Prostate gland (tissue), 2 donors: ENCODE data around the gene DAZAP1. TPM values are rescaled to one million over a fixed set of nuclear protein-coding genes. Genes with fewer than 3 reads are reported as not detected.

Experiments used
- DNase-seq: peaks from one replicate; pipeline ENCODE4 v3.0.0-alpha.2; 2019; ENCODE audit warnings: low spot score
- H3K27ac ChIP-seq, 2 donors: fragments of 200-600 bp; sonication (generic); 2 replicates each; pipeline ENCODE4 v1.5.1; 2017 to 2019
- H3K27me3 ChIP-seq: fragments of 200-600 bp; sonication (generic); replicated peaks from 2 replicates; pipeline ENCODE4 v1.5.1; 2019; ENCODE audit not compliant: insufficient read depth
- H3K36me3 ChIP-seq, 2 donors: fragments of 200-600 bp; sonication (generic); 1 replicate in 1 of 2; 2 replicates in 1 of 2; pipeline versions ENCODE4 v1.5.1 to v1.8.1; 2017 to 2019
- H3K4me1 ChIP-seq: fragments of 200-600 bp; sonication (generic); replicated peaks from 2 replicates; pipeline ENCODE4 v1.5.1; 2019
- H3K4me3 ChIP-seq, 2 donors: fragments of 200-600 bp; sonication (generic); 2 replicates each; pipeline ENCODE4 v1.5.1; 2017 to 2019
- H3K9me3 ChIP-seq: fragments of 200-600 bp; sonication (generic); 2 replicates; pipeline ENCODE4 v1.5.1; 2017
- CTCF ChIP-seq, 4 experiments: fragments of 200-600 bp in 2 of 4; fragments of 450-650 bp in 2 of 4; sonication (generic) in 2 of 4; IDR thresholded peaks; 1 replicate in 3 of 4; 2 replicates in 1 of 4; pipeline ENCODE4 v1.5.1; 2016 to 2019; ENCODE audit warnings: antibody characterized with exemption in 4 of 4, mild to moderate bottlenecking in 2 of 4, moderate library complexity in 2 of 4
- POLR2A ChIP-seq: fragments of 450-650 bp; IDR thresholded peaks from one replicate; pipeline ENCODE4 v1.6.1; 2016; ENCODE audit warnings: antibody characterized with exemption, mild to moderate bottlenecking
- POLR2AphosphoS5 ChIP-seq: sonication (generic); formaldehyde crosslinking; IDR thresholded peaks from one replicate; pipeline ENCODE4 v1.6.1; 2017; ENCODE audit warnings: antibody characterized with exemption
- WGBS: methylation state at CpG from one replicate; pipeline ENCODE4 v1.1.5; 2018; 5-methylcytosine and 5-hydroxymethylcytosine counted together
- intact Hi-C: fragments of 100-400 bp; cut with DNase I; formaldehyde crosslinking; loops from one replicate; pipeline ENCODE4 v1.14.2; 2022
- total RNA-seq, 2 donors: library from RNA; depleted of rRNA; stranded (reverse); fragments of >200 nt; gene quantifications; one replicate each; pipeline ENCODE4 v1.1.0, GENCODE V29; 2016

The DAZAP1 gene
- total RNA-seq, 2 donors from 2014 or later: 58.6 to 74.1 TPM

- peaks cover 62% of the 10 kb centered on the region for H3K27me3 ChIP-seq
- intact Hi-C loops: no loop called here
- no peaks in the 10 kb centered on the region for H3K9me3 ChIP-seq
- H3K4me3 ChIP-seq: no peak overlapping the region
- WGBS: 27% methylated on average over 31 of the region's 39 CpGs
- H3K4me1 ChIP-seq: peaks cover 4% of the 10 kb centered on the region
- H3K36me3 ChIP-seq: no peaks in the 10 kb centered on the region
- no peak for TF ChIP-seq POLR2A
- TF ChIP-seq CTCF (IDR thresholded peaks at IDR 0.05): no peak
- no peak for TF ChIP-seq POLR2AphosphoS5
- DNase-seq: no peak
- H3K27ac ChIP-seq: no peak overlapping the region
Observed at GRCh38 chr19:1451916-1452801, 44.8 kb downstream of the DAZAP1 start.

GRCh38 chr19:1452802-1453524 is 45.6 kb downstream of the DAZAP1 start:
- DNase-seq: no peak
- TF ChIP-seq CTCF (IDR thresholded peaks at IDR 0.05): no peak
- TF ChIP-seq POLR2AphosphoS5: no peak
- TF ChIP-seq POLR2A: no peak
- 60% methylated on average over 21 of the region's 30 CpGs for WGBS
- no peak overlapping the region for H3K27ac ChIP-seq
- intact Hi-C loops: no loop called here
- H3K36me3 ChIP-seq: no peaks in the 10 kb centered on the region
- H3K4me3 ChIP-seq: no peak overlapping the region
- peaks cover 58% of the 10 kb centered on the region for H3K27me3 ChIP-seq
- no peaks in the 10 kb centered on the region for H3K9me3 ChIP-seq
- peaks cover 4% of the 10 kb centered on the region for H3K4me1 ChIP-seq

GRCh38 chr19:1453525-1454364 is 46.4 kb downstream of the DAZAP1 start:
- Histone ChIP-seq H3K27ac (no peak overlapping the region), H3K4me1 (peaks cover 4% of the 10 kb centered on the region), H3K36me3 (no peaks in the 10 kb centered on the region), H3K27me3 (peaks cover 56% of the 10 kb centered on the region), H3K9me3 (no peaks in the 10 kb centered on the region), H3K4me3 (no peak overlapping the region)
- TF ChIP-seq POLR2AphosphoS5 (no peak), CTCF (IDR thresholded peaks at IDR 0.05) (no peak), POLR2A (no peak)
- intact Hi-C loops: no loop called here
- WGBS: 10% methylated on average over 26 of the region's 33 CpGs
- DNase-seq: no peak

GRCh38 chr19:1455002-1455335 is 47.6 kb downstream of the DAZAP1 start:
- Histone ChIP-seq H3K27me3 (peaks cover 49% of the 10 kb centered on the region), H3K9me3 (no peaks in the 10 kb centered on the region), H3K36me3 (no peaks in the 10 kb centered on the region), H3K4me3 (no peak overlapping the region), H3K4me1 (peaks cover 4% of the 10 kb centered on the region), H3K27ac (no peak overlapping the region)
- no peak for TF ChIP-seq CTCF (IDR thresholded peaks at IDR 0.05)
- intact Hi-C loops: no loop called here
- WGBS: 14% methylated on average over 22 of the region's 22 CpGs
- DNase-seq: no peak
